GM19035 (cell line): ENCODE data around the gene NPSR1.
"Not testable (repeated sequence)": the region's sequence is repeated elsewhere in the genome, so short reads cannot be mapped to it uniquely, and the experiment has no call there.

Source experiments
- ATAC-seq: cut with Tn5 transposase; IDR thresholded peaks from one replicate; pipeline ENCODE4 v1.9.1; 2021; ENCODE audit not compliant: unreplicated experiment

Gene NPSR1

GRCh38 chr7:34657632-34658268 is at the start of gene NPSR1:
TSS of gene NPSR1 (plus strand) at chr7:34658218. CDS start at chr7:34658413, 195 bp downstream.
- no peak for ATAC-seq

- ATAC-seq = no peak
Measured at GRCh38 chr7:34612661-34613060, 45.4 kb upstream of the NPSR1 start.

GRCh38 chr7:34620425-34620824 is 37.6 kb upstream of the NPSR1 start:
- ATAC-seq = no peak

GRCh38 chr7:34622182-34622581 is 35.8 kb upstream of the NPSR1 start:
- no peak for ATAC-seq

GRCh38 chr7:34622771-34623250 is 35.2 kb upstream of the NPSR1 start:
- no peak for ATAC-seq

- ATAC-seq = not testable (repeated sequence)
Measured at GRCh38 chr7:34628618-34629017, 29.4 kb upstream of the NPSR1 start.

- ATAC-seq = no peak
Measured at GRCh38 chr7:34652809-34653208, 5.2 kb upstream of the NPSR1 start.

GRCh38 chr7:34653787-34654186 is 4.2 kb upstream of the NPSR1 start:
- ATAC-seq = no peak

GRCh38 chr7:34655384-34655783 is 2.6 kb upstream of the NPSR1 start:
- no peak for ATAC-seq

- ATAC-seq = no peak
Measured at GRCh38 chr7:34656041-34656440, 2.0 kb upstream of the NPSR1 start.

- no peak for ATAC-seq
Measured at GRCh38 chr7:34659472-34660075, 1.6 kb downstream of the NPSR1 start.

GRCh38 chr7:34662058-34662708 is 4.2 kb downstream of the NPSR1 start:
- ATAC-seq = no peak

- no peak for ATAC-seq
Measured at GRCh38 chr7:34664755-34665154, 6.7 kb downstream of the NPSR1 start.

- no peak for ATAC-seq
Measured at GRCh38 chr7:34672430-34672829, 14.4 kb downstream of the NPSR1 start.

GRCh38 chr7:34673066-34673465 is 15.0 kb downstream of the NPSR1 start:
- no peak for ATAC-seq

GRCh38 chr7:34675749-34676374 is 17.8 kb downstream of the NPSR1 start:
- peak; percentile 77 for ATAC-seq

- no peak for ATAC-seq
Measured at GRCh38 chr7:34677491-34677890, 19.5 kb downstream of the NPSR1 start.

- ATAC-seq = no peak
Measured at GRCh38 chr7:34687529-34687928, 29.5 kb downstream of the NPSR1 start.

- no peak for ATAC-seq
Measured at GRCh38 chr7:34696415-34696814, 38.4 kb downstream of the NPSR1 start.

- no peak for ATAC-seq
Measured at GRCh38 chr7:34709771-34710170, 51.8 kb downstream of the NPSR1 start.

- no peak for ATAC-seq
Measured at GRCh38 chr7:34718867-34719266, 60.8 kb downstream of the NPSR1 start.

- no peak for ATAC-seq
Measured at GRCh38 chr7:34719636-34720035, 61.6 kb downstream of the NPSR1 start.
